GM12875 (cell line): ENCODE measurements around the gene FOXP1.

Experiments used
- H3K4me3 ChIP-seq: one replicate; pipeline ENCODE4 v1.5.1; 2011; ENCODE audit warnings: low read depth, low read length, control low read depth
- CTCF ChIP-seq: IDR thresholded peaks from 2 replicates; pipeline ENCODE4 v1.5.1; 2011; ENCODE audit warnings: low read depth, mild to moderate bottlenecking, control low read depth, inconsistent platforms, low read length, moderate library complexity, borderline replicate concordance; ENCODE audit not compliant: insufficient read depth

FOXP1 gene

GRCh38 chr3:71154846-71155245 is 428.7 kb downstream of the FOXP1 start:
- no peak for TF ChIP-seq CTCF
- no peak overlapping the region for H3K4me3 ChIP-seq

- no peak for TF ChIP-seq CTCF
- no peak overlapping the region for H3K4me3 ChIP-seq
These were observed 429.8 kb downstream of the FOXP1 start for GRCh38 chr3:71153713-71154112.

- no peak for TF ChIP-seq CTCF
- H3K4me3 ChIP-seq: no peak overlapping the region
These were observed 430.6 kb downstream of the FOXP1 start for GRCh38 chr3:71152892-71153265.

- H3K4me3 ChIP-seq: no peak overlapping the region
- TF ChIP-seq CTCF: no peak
These were observed 431.3 kb downstream of the FOXP1 start for GRCh38 chr3:71152039-71152891.

- TF ChIP-seq CTCF: no peak
- no peak overlapping the region for H3K4me3 ChIP-seq
These were observed 433.3 kb downstream of the FOXP1 start for GRCh38 chr3:71149959-71150954.

GRCh38 chr3:71148455-71149060 is 435.0 kb downstream of the FOXP1 start:
- TF ChIP-seq CTCF: no peak

More at GRCh38 chr3:71148455-71149060, 435.0 kb downstream of the FOXP1 start:
- no peak overlapping the region for H3K4me3 ChIP-seq
